Peyer's patch (tissue), 4 donors: ENCODE data around the gene RSL1D1.

ENCODE experiments used
- POLR2A ChIP-seq, 2 donors: fragments of 450-650 bp; IDR thresholded peaks; one replicate each; pipeline ENCODE4 v1.5.1; 2017; ENCODE audit warnings: antibody characterized with exemption in 2 of 2, mild to moderate bottlenecking in 2 of 2, moderate library complexity in 2 of 2
- TF ChIP-seq, protein P1 (sequence below), 6 experiments: fragments of 450-650 bp in 4 of 6; fragments of 200-600 bp in 2 of 6; sonication (generic) in 1 of 6; IDR thresholded peaks; one replicate each; pipeline ENCODE4 v1.5.1; 2017 to 2019; ENCODE audit warnings: antibody characterized with exemption in 6 of 6, mild to moderate bottlenecking in 3 of 6, moderate library complexity in 1 of 6

DNA sequence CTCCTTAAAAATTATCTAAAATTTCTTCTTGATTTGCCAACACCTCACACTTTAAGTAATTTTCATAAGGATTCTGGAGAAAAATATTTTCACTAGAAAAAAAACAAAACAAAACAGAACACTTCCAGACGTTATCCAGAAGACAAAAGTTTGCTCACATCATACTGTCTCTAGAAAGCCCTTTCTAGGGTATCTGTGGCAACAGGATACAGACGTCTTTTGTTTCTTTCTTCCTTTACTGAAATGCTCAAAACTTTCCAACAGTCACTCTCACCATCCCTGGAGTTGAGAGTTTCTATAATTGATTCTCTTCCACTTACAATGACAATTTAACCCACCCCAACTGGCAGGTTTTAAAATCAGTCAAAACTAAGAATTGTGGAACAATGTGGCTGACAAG, 56.9 kb downstream of the RSL1D1 start:
- TF ChIP-seq POLR2A (IDR thresholded peaks at IDR 0.05): no peak
- TF ChIP-seq, protein P1, sequence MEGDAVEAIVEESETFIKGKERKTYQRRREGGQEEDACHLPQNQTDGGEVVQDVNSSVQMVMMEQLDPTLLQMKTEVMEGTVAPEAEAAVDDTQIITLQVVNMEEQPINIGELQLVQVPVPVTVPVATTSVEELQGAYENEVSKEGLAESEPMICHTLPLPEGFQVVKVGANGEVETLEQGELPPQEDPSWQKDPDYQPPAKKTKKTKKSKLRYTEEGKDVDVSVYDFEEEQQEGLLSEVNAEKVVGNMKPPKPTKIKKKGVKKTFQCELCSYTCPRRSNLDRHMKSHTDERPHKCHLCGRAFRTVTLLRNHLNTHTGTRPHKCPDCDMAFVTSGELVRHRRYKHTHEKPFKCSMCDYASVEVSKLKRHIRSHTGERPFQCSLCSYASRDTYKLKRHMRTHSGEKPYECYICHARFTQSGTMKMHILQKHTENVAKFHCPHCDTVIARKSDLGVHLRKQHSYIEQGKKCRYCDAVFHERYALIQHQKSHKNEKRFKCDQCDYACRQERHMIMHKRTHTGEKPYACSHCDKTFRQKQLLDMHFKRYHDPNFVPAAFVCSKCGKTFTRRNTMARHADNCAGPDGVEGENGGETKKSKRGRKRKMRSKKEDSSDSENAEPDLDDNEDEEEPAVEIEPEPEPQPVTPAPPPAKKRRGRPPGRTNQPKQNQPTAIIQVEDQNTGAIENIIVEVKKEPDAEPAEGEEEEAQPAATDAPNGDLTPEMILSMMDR (IDR thresholded peaks at IDR 0.05): no peak
